Keratinocyte (primary cell): ENCODE results near the gene SEC61G.

ENCODE experiments used
- CTCF ChIP-seq, 3 experiments: IDR thresholded peaks in 1 of 3; conservative IDR thresholded peaks in 1 of 3; optimal IDR thresholded peaks in 1 of 3; 2 replicates in 2 of 3; 3 replicates in 1 of 3; pipeline versions ENCODE3 to v1.5.1; 2011; ENCODE audit warnings: low read length in 3 of 3, mild to moderate bottlenecking in 3 of 3, moderate library complexity in 2 of 3, control low read depth in 1 of 3, inconsistent platforms in 1 of 3; ENCODE audit not compliant: insufficient read depth in 2 of 3; ENCODE audit errors: extremely low read depth in 1 of 3
- EZH2 ChIP-seq: IDR thresholded peaks from one replicate; pipeline ENCODE4 v1.6.1; 2012; ENCODE audit warnings: inconsistent platforms, mild to moderate bottlenecking, low read length, moderate library complexity

- TF ChIP-seq CTCF (optimal IDR thresholded peaks at IDR 0.05 in 1 of 3, IDR thresholded peaks at IDR 0.05 in 1 of 3, conservative IDR thresholded peaks at IDR 0.05 in 1 of 3; ENCODE audit: extremely low read depth in 1 of 3, insufficient read depth in 2 of 3, low read length in 3 of 3) (no peak), EZH2 (no peak)
Measured at GRCh38 chr7:54783952-54784351, 24.9 kb upstream of the SEC61G start.
